GM12891 (cell line): ENCODE results near the gene AQP1.

Experiments used
- POLR2A ChIP-seq: IDR thresholded peaks from 2 replicates; pipeline ENCODE4 v1.6.1; 2011; ENCODE audit warnings: low read depth, low read length, control low read depth
- POLR2AphosphoS5 ChIP-seq: IDR thresholded peaks from 2 replicates; pipeline ENCODE4 v1.6.1; 2011; ENCODE audit warnings: low read depth, low read length, control low read depth
- POU2F2 ChIP-seq: IDR thresholded peaks from 2 replicates; pipeline ENCODE4 v1.6.1; 2011; ENCODE audit warnings: low read depth, mild to moderate bottlenecking, control low read depth, low read length, moderate library complexity
- TAF1 ChIP-seq: IDR thresholded peaks from 2 replicates; pipeline ENCODE4 v1.6.1; 2011; ENCODE audit warnings: low read depth, low read length, control low read depth

DNA sequence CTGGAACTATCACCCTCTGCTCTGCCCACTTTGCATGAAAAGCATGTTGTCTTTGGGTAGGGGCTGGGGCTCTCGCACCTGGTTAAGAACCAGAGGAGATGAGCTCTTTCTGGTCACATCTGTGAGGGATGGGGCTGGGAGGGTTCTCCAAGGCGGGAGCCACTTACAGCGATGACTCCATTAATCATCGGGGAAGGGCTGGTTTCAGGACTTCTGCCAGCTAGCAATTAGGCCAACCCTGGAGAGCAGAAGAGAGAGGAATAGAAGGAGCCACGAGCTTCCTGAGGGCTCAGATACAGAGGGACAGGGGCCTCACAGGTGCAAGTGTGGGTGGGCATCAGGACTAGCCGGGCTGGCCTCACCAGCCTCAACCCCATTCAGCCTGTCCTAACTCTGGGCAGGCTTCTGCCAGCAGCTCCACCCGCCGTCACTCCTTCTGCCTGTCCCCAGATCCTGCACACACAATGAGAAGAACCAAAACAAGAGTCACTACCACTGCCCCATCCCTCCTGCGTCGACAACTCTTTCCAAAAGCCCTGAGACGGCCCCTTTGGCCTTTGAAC, 8.4 kb downstream of the AQP1 start:
- TF ChIP-seq POLR2A (no peak), POLR2AphosphoS5 (no peak), POU2F2 (no peak), TAF1 (no peak)
